CD4-positive, alpha-beta T cell treated with Interleukin-17A for 4 hours (primary cell): ENCODE data around the gene IL31.

Source experiments
- DNase-seq: peaks from one replicate; pipeline ENCODE4 v3.0.0-alpha.2; 2020; ENCODE audit warnings: mixed read lengths

The IL31 gene

DNA sequence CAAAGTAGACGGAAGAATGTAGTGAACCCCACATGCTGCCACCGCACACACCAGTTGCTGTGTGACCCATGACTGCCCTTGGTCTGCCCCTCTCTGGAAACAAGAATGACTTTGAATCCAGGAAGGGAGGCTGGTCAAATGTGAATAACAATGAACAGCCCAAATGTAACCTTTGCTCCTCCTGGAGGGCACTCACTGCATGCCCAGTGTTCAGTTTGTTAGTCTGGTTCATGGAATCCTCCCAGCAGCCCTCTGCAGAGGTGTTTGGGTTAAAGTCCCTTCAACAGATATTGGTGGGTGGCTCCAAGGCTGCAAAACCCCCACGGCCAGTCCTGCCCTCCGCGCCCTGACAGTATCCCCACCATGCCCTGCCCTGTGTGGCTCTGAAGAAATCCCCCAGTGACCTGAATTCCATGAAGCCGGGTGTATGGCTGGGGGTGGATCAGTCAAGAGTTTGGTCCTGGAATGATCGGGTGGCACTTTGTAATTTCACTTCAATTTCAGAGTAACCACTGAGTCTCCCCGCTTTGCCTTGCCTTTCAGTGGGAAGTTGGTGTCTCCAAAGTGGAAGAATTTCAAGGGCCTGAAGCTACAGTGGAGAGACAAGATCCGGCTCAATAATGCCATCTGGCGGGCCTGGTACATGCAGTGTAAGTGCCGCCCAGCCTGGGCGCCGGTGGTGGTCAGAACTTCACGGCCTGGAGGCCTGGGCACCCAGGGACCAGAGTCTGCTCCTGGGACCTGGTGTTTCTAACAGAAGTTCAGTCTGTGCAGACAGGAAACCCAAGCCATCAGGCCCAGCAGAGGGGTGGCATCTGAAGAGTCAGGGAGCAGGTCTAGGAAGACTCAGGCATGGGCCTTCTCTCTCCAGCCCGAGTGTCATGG lies 47.1 kb downstream of the IL31 start:
- DNase-seq: no peak

DNA sequence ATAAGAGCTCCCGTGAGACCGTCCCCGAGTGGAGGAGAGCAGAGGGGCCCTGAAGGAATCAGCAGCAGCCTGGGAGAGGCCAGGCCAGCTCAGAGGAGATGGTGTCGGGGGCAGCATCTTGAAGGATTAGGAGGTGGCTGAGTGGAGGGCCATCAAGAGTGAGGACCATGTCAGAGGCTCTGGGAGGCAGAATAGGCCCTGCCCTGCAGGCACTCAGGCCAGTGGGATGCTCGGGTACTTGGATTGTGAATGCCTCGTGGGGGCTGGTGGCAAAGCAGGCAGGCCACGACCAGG lies 47.7 kb downstream of the IL31 start:
- DNase-seq: no peak

DNA sequence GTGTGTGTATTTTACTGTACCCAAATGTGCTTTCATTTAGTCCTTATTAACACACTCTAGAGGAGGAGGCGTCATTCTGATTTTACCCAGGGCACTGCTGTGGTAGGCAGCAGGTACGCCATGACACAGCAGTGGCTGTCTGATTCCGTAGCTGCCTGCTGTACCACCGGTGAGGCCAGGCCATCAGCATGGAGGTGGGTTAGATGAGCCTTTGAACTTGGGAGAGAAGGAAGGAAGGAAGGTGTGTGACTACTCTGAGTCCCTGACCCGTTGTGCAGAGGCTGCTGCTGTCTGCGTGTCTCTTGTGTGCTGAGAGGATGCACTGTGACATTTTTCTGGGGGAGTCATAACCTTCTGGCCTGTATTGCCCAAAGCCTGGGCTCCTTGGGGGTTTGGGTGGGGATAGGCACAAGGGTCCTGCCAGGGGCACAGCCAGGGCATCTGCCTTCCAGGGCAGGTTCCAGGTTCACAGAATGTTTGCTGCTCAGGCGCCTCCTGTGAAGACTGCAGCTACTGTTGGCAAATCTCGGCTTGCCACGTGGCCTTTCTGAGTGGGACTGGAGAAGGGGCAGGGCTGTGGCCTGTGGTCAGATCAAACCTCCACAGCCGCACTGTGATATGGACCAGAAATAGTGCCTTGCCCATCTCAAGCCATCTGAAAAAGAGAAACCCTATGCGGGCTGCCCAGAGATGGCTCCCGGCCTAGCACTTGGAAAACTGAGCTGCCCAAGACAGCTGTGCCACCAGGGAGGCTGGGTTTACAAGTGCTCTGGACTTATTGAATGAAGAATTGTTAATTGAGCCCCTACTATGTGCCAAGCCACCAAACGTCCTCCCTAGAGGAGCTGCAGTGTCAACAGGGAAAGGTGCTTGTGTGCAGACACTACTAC lies 48.3 kb downstream of the IL31 start:
- DNase-seq: no peak

DNA sequence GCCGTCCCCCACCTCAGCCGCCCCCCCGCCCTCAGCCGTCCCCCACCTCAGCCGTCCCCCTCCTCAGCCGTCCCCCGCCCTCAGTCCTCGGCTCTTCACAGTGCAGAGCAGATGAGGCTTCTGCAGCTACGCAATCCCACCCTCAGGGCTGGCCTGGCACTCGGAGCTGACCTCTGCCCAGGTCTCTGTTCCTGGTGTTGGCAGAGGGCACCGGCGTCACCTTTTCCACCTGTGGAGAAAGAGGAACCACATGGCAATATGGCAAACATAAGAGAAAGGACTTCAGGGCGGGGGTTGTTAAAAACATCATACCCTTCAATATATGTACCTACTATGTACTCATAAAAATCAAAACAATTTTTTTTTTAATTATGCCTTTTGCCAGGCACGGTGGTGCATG lies 49.7 kb downstream of the IL31 start:
- DNase-seq: no peak

DNA sequence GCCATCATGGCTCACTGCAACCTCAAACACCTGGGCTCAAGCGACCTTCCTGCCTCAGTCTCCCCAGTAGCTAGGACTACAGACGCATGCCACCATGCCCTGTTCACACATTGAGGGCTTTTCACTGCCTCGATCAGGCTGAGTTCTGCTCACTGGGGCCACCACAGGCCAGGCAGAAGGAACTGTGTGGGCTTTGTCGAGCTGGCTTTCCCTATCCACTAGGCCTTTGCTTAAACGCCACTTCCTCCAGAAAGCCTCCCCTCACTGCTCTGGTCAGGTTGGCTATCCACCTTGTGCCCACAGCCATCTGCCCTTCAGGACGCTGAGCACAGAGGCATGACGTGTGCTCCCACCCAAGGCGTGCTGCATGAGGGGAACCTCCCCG lies 50.3 kb downstream of the IL31 start:
- no peak for DNase-seq

DNA sequence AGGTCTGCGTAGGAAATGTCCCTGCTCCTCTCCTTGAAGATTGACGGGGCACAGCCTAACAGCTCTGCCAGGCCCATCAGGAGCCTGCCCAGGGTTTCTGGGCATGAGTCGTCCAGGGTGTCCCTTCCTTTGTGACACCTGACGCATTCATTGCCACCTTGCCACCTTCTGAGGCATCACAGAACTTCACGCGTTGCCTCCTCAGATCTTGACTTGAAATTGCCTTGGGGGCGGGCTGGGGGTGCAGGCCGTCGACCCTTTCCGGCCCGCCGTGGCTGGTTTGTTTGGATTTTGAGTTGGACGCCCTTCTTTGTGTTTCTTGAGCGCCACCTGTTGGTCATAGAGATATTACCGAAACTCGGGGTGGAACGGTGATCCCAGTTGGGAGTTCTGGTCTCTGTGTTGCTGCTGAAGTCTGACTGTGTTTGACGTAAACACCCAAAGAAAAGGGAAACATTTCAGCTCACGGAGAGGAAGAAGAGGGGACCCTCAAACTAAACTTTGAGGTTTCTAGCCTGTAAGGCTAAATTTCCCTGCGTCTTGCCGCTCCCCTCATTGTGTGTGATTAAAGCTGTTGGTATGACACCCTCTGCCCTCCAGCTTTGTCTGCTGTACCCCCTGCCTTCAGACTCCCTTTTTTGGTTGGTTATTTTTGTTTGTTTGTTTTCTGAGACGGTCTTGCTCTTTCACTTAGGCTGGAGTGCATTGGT lies 50.8 kb downstream of the IL31 start:
- DNase-seq: peak; percentile 76
